HepG2 (cell line): ENCODE results near the gene SLC35B2. TPM values are rescaled to one million over a fixed set of nuclear protein-coding genes. Genes with fewer than 3 reads are reported as not detected.

Experiments used
- CSRNP2 ChIP-seq: sonication (generic); formaldehyde crosslinking; conservative IDR thresholded peaks from 2 replicates; pipeline ENCODE4 v1.8.0; 2022; ENCODE audit warnings: low read depth, missing genetic modification reagents
- KDM5B ChIP-seq: sonication (generic); formaldehyde crosslinking; IDR thresholded peaks from 2 replicates; pipeline ENCODE4 v1.4.0; 2020; ENCODE audit warnings: missing genetic modification reagents, mild to moderate bottlenecking, borderline replicate concordance
- KLF12 ChIP-seq: sonication (generic); formaldehyde crosslinking; IDR thresholded peaks from 2 replicates; pipeline ENCODE4 v1.4.0; 2020; ENCODE audit warnings: missing genetic modification reagents, borderline replicate concordance
- TOPORS ChIP-seq: sonication (generic); formaldehyde crosslinking; IDR thresholded peaks from 2 replicates; pipeline ENCODE4 v1.8.0; 2023; ENCODE audit warnings: mild to moderate bottlenecking, missing genetic modification reagents
- ZBTB14 ChIP-seq: sonication (generic); formaldehyde crosslinking; IDR thresholded peaks from 2 replicates; pipeline ENCODE4 v1.4.0; 2020; ENCODE audit warnings: missing genetic modification reagents
- ZBTB7B ChIP-seq: sonication (generic); formaldehyde crosslinking; IDR thresholded peaks from 2 replicates; pipeline ENCODE4 v1.4.0; 2020; ENCODE audit warnings: missing genetic modification reagents
- ZFP36L2 ChIP-seq: sonication (generic); formaldehyde crosslinking; IDR thresholded peaks from 2 replicates; pipeline ENCODE4 v1.4.0; 2020; ENCODE audit warnings: missing genetic modification reagents
- ZNF317 ChIP-seq: sonication (generic); formaldehyde crosslinking; IDR thresholded peaks from 2 replicates; pipeline ENCODE4 v1.5.0; 2020; ENCODE audit warnings: mild to moderate bottlenecking, missing genetic modification reagents
- ZNF383 ChIP-seq: sonication (generic); formaldehyde crosslinking; IDR thresholded peaks from 2 replicates; pipeline ENCODE4 v1.4.0; 2020; ENCODE audit warnings: missing genetic modification reagents, mild to moderate bottlenecking, borderline replicate concordance
- ZNF7 ChIP-seq: IDR thresholded peaks from 2 replicates; pipeline ENCODE4 v1.6.1; 2016; ENCODE audit warnings: missing biosample characterization, missing genetic modification reagents
- polyA plus RNA-seq, 8 experiments: library from polyadenylated mRNA; depleted of rRNA in 3 of 8; stranded (reverse) in 7 of 8; unstranded in 1 of 8; fragments of >200 nt; fragmentation: Illumina TruSeq in 4 of 8; extraction: Trizol in 4 of 8; gene quantifications; 2 replicates each; pipeline versions ENCODE4 v1.2.1 to v1.2.3, GENCODE V29; 2011 to 2016; ENCODE audit warnings: low read depth in 4 of 8, missing spikeins in 1 of 8, mixed read lengths in 1 of 8; ENCODE audit not compliant: insufficient read depth in 1 of 8
- total RNA-seq, 5 experiments: library from RNA; depleted of rRNA; stranded (reverse); fragments of >200 nt; fragmentation: Illumina TruSeq; extraction: Trizol; gene quantifications; 2 replicates each; pipeline ENCODE4 v1.2.3, GENCODE V29; 2016; ENCODE audit warnings: low read depth in 1 of 5
- TF ChIP-seq, protein P1 (sequence below): sonication (generic); formaldehyde crosslinking; IDR thresholded peaks from 2 replicates; pipeline ENCODE4 v1.5.0; 2020; ENCODE audit warnings: missing genetic modification reagents
- TF ChIP-seq, protein P2 (sequence below): sonication (generic); formaldehyde crosslinking; IDR thresholded peaks from 2 replicates; pipeline ENCODE4 v1.8.0; 2022; ENCODE audit warnings: missing genetic modification reagents, mild to moderate bottlenecking, inconsistent platforms, borderline replicate concordance
- TF ChIP-seq, protein P3 (sequence below): sonication (generic); formaldehyde crosslinking; IDR thresholded peaks from 2 replicates; pipeline ENCODE4 v1.5.1; 2020; ENCODE audit warnings: missing genetic modification reagents, mild to moderate bottlenecking, borderline replicate concordance
- TF ChIP-seq, protein P4 (sequence below): sonication (generic); formaldehyde crosslinking; IDR thresholded peaks from 2 replicates; pipeline ENCODE4 v1.8.0; 2022; ENCODE audit warnings: mild to moderate bottlenecking, missing genetic modification reagents, moderate library complexity

SLC35B2 gene
- total and polyA plus RNA-seq, 2 of the 13 experiments (the other 11 are each of a cell fraction or from before 2014, with no cell fraction given), result 61.1 to 148 TPM

GRCh38 chr6:44237813-44238433 is 19.4 kb downstream of the SLC35B2 start (continued):
- TF ChIP-seq, protein P1, sequence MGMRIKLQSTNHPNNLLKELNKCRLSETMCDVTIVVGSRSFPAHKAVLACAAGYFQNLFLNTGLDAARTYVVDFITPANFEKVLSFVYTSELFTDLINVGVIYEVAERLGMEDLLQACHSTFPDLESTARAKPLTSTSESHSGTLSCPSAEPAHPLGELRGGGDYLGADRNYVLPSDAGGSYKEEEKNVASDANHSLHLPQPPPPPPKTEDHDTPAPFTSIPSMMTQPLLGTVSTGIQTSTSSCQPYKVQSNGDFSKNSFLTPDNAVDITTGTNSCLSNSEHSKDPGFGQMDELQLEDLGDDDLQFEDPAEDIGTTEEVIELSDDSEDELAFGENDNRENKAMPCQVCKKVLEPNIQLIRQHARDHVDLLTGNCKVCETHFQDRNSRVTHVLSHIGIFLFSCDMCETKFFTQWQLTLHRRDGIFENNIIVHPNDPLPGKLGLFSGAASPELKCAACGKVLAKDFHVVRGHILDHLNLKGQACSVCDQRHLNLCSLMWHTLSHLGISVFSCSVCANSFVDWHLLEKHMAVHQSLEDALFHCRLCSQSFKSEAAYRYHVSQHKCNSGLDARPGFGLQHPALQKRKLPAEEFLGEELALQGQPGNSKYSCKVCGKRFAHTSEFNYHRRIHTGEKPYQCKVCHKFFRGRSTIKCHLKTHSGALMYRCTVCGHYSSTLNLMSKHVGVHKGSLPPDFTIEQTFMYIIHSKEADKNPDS (CRISPR knock-in tag), result peak; percentile 37; the same call in 1 of the 2 replicates
- no peak for TF ChIP-seq CSRNP2
- TF ChIP-seq, protein P2, sequence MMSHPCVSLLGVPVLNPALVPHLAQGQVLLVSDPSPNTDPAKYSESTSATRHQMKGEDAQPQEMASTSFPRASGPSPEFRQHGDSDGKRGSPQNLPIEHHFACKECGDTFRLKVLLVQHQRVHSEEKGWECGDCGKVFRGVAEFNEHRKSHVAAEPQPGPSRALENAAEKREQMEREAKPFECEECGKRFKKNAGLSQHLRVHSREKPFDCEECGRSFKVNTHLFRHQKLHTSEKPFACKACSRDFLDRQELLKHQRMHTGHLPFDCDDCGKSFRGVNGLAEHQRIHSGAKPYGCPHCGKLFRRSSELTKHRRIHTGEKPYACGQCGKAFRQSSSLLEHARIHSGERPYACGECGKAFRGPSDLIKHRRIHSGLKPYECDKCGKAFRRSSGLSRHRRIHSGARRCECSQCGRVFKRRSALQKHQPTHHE, result peak; percentile 82; the same call in 1 of the 2 replicates
- TF ChIP-seq ZNF317 (CRISPR knock-in tag), result no peak
- peak; percentile 71; the same call in 1 of the 2 replicates for TF ChIP-seq KDM5B
- no peak; the same call in 1 of the 2 replicates for TF ChIP-seq ZBTB14 (CRISPR knock-in tag)
- peak; percentile 65 for TF ChIP-seq ZBTB7B (CRISPR knock-in tag)
- no peak for TF ChIP-seq ZFP36L2 (CRISPR knock-in tag)
- TF ChIP-seq TOPORS (CRISPR knock-in tag), result no peak
- TF ChIP-seq ZNF7 (CRISPR knock-in tag), result no peak
- TF ChIP-seq KLF12 (CRISPR knock-in tag), result peak; percentile 95
- no peak for TF ChIP-seq ZNF383 (CRISPR knock-in tag)
- TF ChIP-seq, protein P3, sequence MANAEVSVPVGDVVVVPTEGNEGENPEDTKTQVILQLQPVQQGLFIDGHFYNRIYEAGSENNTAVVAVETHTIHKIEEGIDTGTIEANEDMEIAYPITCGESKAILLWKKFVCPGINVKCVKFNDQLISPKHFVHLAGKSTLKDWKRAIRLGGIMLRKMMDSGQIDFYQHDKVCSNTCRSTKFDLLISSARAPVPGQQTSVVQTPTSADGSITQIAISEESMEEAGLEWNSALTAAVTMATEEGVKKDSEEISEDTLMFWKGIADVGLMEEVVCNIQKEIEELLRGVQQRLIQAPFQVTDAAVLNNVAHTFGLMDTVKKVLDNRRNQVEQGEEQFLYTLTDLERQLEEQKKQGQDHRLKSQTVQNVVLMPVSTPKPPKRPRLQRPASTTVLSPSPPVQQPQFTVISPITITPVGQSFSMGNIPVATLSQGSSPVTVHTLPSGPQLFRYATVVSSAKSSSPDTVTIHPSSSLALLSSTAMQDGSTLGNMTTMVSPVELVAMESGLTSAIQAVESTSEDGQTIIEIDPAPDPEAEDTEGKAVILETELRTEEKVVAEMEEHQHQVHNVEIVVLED (CRISPR knock-in tag), result no peak
- TF ChIP-seq, protein P4, sequence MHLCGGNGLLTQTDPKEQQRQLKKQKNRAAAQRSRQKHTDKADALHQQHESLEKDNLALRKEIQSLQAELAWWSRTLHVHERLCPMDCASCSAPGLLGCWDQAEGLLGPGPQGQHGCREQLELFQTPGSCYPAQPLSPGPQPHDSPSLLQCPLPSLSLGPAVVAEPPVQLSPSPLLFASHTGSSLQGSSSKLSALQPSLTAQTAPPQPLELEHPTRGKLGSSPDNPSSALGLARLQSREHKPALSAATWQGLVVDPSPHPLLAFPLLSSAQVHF (CRISPR knock-in tag), result 0 out of 2 replicates have a peak, but pooled peaks have one; percentile 33
